NCI-H146 treated with DMSO at 0.1 percent for 48 hours (cell line): ENCODE data around the gene LIME1.
A peak's percentile ranks its signal among the peaks of the same experiment; 100 is the strongest.

Source experiments
- DNase-seq: peaks from one replicate; lab custom pipeline; 2025; ENCODE audit not compliant: unreplicated experiment; lab: John Stamatoyannopoulos, UW

Gene LIME1

GRCh38 chr20:63737945-63738686 is 1.7 kb downstream of the LIME1 start:
- DNase-seq: no peak

GRCh38 chr20:63738687-63739129 is 2.2 kb downstream of the LIME1 start:
- DNase-seq: no peak

- no peak for DNase-seq
These were observed 2.9 kb downstream of the LIME1 start, which contains the start of gene SLC2A4RG for GRCh38 chr20:63739130-63740069. Gene SLC2A4RG, plus strand, starts transcription at chr20:63739776. Its CDS starts 137 bp downstream, at chr20:63739913.

GRCh38 chr20:63740070-63740626 is 3.7 kb downstream of the LIME1 start:
- DNase-seq: no peak

GRCh38 chr20:63740627-63741353 is 4.3 kb downstream of the LIME1 start:
- peak; percentile 59 for DNase-seq

GRCh38 chr20:63741354-63741675 is 4.9 kb downstream of the LIME1 start:
- no peak for DNase-seq

GRCh38 chr20:63741676-63742380 is 5.4 kb downstream of the LIME1 start:
- no peak for DNase-seq

- DNase-seq: no peak
These were observed 6.0 kb downstream of the LIME1 start for GRCh38 chr20:63742381-63743024.

- DNase-seq: no peak
These were observed 6.9 kb downstream of the LIME1 start for GRCh38 chr20:63743210-63743970.

GRCh38 chr20:63744158-63744557 is 7.7 kb downstream of the LIME1 start:
- no peak for DNase-seq

GRCh38 chr20:63744574-63745423 is 8.3 kb downstream of the LIME1 start:
- DNase-seq: no peak

GRCh38 chr20:63745424-63745805 is 9.0 kb downstream of the LIME1 start:
- no peak for DNase-seq

- DNase-seq: no peak
These were observed 9.7 kb downstream of the LIME1 start for GRCh38 chr20:63745961-63746731.

- DNase-seq: no peak
These were observed 10.4 kb downstream of the LIME1 start for GRCh38 chr20:63746751-63747315.

- no peak for DNase-seq
These were observed 11.2 kb downstream of the LIME1 start for GRCh38 chr20:63747622-63748069.

- DNase-seq: no peak
These were observed 11.8 kb downstream of the LIME1 start for GRCh38 chr20:63748070-63748933.
